Fibroblast of lung (primary cell): ENCODE data around the gene MKLN1.

ENCODE experiments used
- CTCF ChIP-seq, 2 donors: IDR thresholded peaks in 1 of 2; conservative IDR thresholded peaks in 1 of 2; 1 replicate in 1 of 2; 2 replicates in 1 of 2; pipeline ENCODE4 v1.5.1; 2011 to 2012; ENCODE audit warnings: low read length in 2 of 2, control low read depth in 1 of 2, inconsistent platforms in 1 of 2, low read depth in 1 of 2, mild to moderate bottlenecking in 1 of 2
- EZH2 ChIP-seq: IDR thresholded peaks from 2 replicates; pipeline ENCODE4 v1.5.1; 2012; ENCODE audit warnings: low read length, control low read depth, mild to moderate bottlenecking; ENCODE audit errors: missing control alignments

- TF ChIP-seq EZH2 (no peak), CTCF (conservative IDR thresholded peaks at IDR 0.05 in 1 of 2, IDR thresholded peaks at IDR 0.05 in 1 of 2; ENCODE audit: low read depth in 1 of 2, low read length in 2 of 2) (no peak)
Measured at GRCh38 chr7:131370523-131370968, 42.9 kb downstream of the MKLN1 start.
